ENCODE results near the gene NKX6-2. TPM values are rescaled to one million over a fixed set of nuclear protein-coding genes. Genes with fewer than 3 reads are reported as not detected.
"Not testable (repeated sequence)": the region's sequence is repeated elsewhere in the genome, so short reads cannot be mapped to it uniquely, and the experiment has no call there.

The NKX6-2 gene
- total RNA-seq, 3 donors from 2014 or later: not detected

GRCh38 chr10:132826524-132827422 lies 40.8 kb upstream of the NKX6-2 start:
- intact Hi-C loops (cut with DNase I, micrococcal nuclease): no loop called here
- ATAC-seq (no peak), DNase-seq (no peak)
- Histone ChIP-seq H3K4me3 (no peak overlapping the region), H3K9me3 (no peaks in the 10 kb centered on the region), H3K36me3 (ENCODE audit: low read depth) (no peaks in the 10 kb centered on the region), H3K4me1 (ENCODE audit: low read depth) (no peaks in the 10 kb centered on the region)
- TF ChIP-seq, protein P1, sequence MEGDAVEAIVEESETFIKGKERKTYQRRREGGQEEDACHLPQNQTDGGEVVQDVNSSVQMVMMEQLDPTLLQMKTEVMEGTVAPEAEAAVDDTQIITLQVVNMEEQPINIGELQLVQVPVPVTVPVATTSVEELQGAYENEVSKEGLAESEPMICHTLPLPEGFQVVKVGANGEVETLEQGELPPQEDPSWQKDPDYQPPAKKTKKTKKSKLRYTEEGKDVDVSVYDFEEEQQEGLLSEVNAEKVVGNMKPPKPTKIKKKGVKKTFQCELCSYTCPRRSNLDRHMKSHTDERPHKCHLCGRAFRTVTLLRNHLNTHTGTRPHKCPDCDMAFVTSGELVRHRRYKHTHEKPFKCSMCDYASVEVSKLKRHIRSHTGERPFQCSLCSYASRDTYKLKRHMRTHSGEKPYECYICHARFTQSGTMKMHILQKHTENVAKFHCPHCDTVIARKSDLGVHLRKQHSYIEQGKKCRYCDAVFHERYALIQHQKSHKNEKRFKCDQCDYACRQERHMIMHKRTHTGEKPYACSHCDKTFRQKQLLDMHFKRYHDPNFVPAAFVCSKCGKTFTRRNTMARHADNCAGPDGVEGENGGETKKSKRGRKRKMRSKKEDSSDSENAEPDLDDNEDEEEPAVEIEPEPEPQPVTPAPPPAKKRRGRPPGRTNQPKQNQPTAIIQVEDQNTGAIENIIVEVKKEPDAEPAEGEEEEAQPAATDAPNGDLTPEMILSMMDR (IDR thresholded peaks at IDR 0.05): no peak

- DNase-seq; H3K9me3 ChIP-seq; ATAC-seq; H3K4me1 ChIP-seq (ENCODE audit: low read depth); H3K4me3 ChIP-seq; H3K36me3 ChIP-seq (ENCODE audit: low read depth); intact Hi-C loops (cut with DNase I, micrococcal nuclease): not testable (repeated sequence)
Observed at GRCh38 chr10:132825783-132826523, 40.0 kb upstream of the NKX6-2 start.

DNA sequence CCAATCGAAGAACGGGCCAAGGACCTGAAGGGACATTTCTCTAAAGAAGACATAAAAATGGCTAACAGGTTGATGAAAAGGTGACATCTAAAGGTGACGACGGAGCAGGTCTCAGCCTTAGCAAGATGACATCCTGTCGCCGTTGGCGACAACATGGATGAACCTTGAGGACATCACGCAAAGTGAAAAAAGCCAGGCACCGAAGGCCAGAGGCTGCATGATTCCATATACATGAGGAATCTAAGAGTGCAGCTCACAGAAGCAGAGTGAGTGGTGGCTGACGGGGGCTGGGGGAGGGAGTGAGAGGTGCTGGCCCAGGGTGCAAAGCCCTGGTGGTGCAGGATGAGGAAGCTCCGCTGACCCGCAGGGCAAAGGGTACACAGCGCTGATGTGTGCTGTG lies 34.1 kb upstream of the NKX6-2 start:
- intact Hi-C loops (cut with DNase I, micrococcal nuclease): no loop called here
- no peak overlapping the region for H3K4me3 ChIP-seq

DNA sequence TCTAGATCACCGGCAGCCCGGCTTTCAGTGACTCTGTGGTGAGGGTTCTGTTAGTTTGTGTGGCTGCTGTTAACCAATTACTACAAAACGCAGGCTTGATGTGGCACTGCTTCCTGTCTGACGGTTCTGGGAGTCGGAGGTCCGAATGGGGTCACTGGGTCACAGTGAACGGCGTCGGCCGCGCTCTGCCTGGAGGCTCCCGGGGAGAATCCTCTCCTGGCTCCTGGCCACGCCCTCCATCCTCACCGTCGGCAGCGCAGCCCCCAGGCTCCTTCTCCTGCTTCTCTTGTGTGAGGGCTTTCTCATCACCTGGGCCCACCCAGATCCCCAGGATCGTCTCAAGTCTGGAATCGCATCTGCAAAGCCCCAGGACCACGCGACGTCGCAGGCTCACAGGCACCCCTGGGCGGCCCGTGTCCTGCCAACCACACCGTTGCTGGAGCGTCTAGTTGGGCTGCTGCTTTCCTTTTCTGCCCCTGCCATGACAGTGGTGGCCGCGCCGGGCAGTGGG lies 31.8 kb upstream of the NKX6-2 start:
- Histone ChIP-seq H3K4me3 (no peak overlapping the region), H3K4me1 (ENCODE audit: low read depth) (no peaks in the 10 kb centered on the region), H3K9me3 (no peaks in the 10 kb centered on the region), H3K36me3 (ENCODE audit: low read depth) (no peaks in the 10 kb centered on the region)
- ATAC-seq (no peak), DNase-seq (peak in 1 of 3 donors; percentile 37)
- intact Hi-C loops (cut with DNase I, micrococcal nuclease): no loop called here
- TF ChIP-seq, protein P1 (IDR thresholded peaks at IDR 0.05): no peak

More for the DNA sequence above, 34.1 kb upstream of the NKX6-2 start:
- no peaks in the 10 kb centered on the region for H3K4me1 ChIP-seq (ENCODE audit: low read depth)
- TF ChIP-seq, protein P1 (IDR thresholded peaks at IDR 0.05): no peak
- DNase-seq: no peak
- no peaks in the 10 kb centered on the region for H3K36me3 ChIP-seq (ENCODE audit: low read depth)
- H3K9me3 ChIP-seq: no peaks in the 10 kb centered on the region
- no peak for ATAC-seq

- H3K36me3 ChIP-seq (ENCODE audit: low read depth): no peaks in the 10 kb centered on the region
- ATAC-seq: no peak
- peak in 1 of 3 donors; percentile 2 for DNase-seq
- intact Hi-C loops (cut with DNase I, micrococcal nuclease): no loop called here
- no peaks in the 10 kb centered on the region for H3K4me1 ChIP-seq (ENCODE audit: low read depth)
- H3K4me3 ChIP-seq: no peak overlapping the region
- TF ChIP-seq, protein P1 (IDR thresholded peaks at IDR 0.05): no peak
- no peaks in the 10 kb centered on the region for H3K9me3 ChIP-seq
Observed at GRCh38 chr10:132816718-132817117, 30.8 kb upstream of the NKX6-2 start.

Data from mucosa of descending colon (tissue), 3 donors.